A673 (cell line): ENCODE results near the gene HDAC3. TPM values are rescaled to one million over a fixed set of nuclear protein-coding genes. Genes with fewer than 3 reads are reported as not detected.

Source experiments
- BruUV-seq: library from RNA; stranded (reverse); fragments of 400-500 nt; replicated peaks from 2 replicates; lab custom pipeline; 2021; lab: Mats Ljungman, UMichigan
- CTCF ChIA-PET: fragments of 300-600 bp; sonication (Branson Sonifier 250); formaldehyde crosslinking; loops from one replicate; lab custom pipeline; 2022; ENCODE audit warnings: antibody characterized with exemption; lab: Charles Lee
- POLR2A ChIA-PET: fragments of 300-600 bp; sonication (Branson Sonifier 250); formaldehyde crosslinking; loops from one replicate; lab custom pipeline; 2022; ENCODE audit warnings: antibody characterized with exemption; ENCODE audit not compliant: low non-redundant PET; lab: Charles Lee
- DNase-seq: peaks from one replicate; pipeline ENCODE4 v3.0.0-alpha.2; 2015; ENCODE audit warnings: low spot score
- H3K27ac ChIP-seq: fragments of 200-600 bp; sonication (generic); 2 replicates; pipeline ENCODE4 v1.5.1; 2016; ENCODE audit warnings: mixed run types, low read depth, mild to moderate bottlenecking, mixed read lengths, antibody characterized with exemption, low read length; ENCODE audit not compliant: poor library complexity, severe bottlenecking
- H3K27me3 ChIP-seq: fragments of 200-600 bp; sonication (generic); replicated peaks from 2 replicates; pipeline ENCODE4 v1.6.1; 2017; ENCODE audit warnings: mixed run types, low read depth, mild to moderate bottlenecking, mixed read lengths, antibody characterized with exemption, low read length; ENCODE audit not compliant: insufficient read depth, poor library complexity
- H3K36me3 ChIP-seq: fragments of 200-600 bp; sonication (generic); 2 replicates; pipeline ENCODE4 v1.6.1; 2016; ENCODE audit warnings: mixed run types, mild to moderate bottlenecking, mixed read lengths, antibody characterized with exemption, low read length; ENCODE audit not compliant: insufficient read depth, poor library complexity, severe bottlenecking
- H3K4me1 ChIP-seq: fragments of 200-600 bp; sonication (generic); 2 replicates; pipeline ENCODE4 v1.6.1; 2017; ENCODE audit warnings: mixed run types, mild to moderate bottlenecking, mixed read lengths, antibody characterized with exemption, low read length; ENCODE audit not compliant: insufficient read depth, poor library complexity, severe bottlenecking
- H3K4me3 ChIP-seq: fragments of 200-600 bp; sonication (generic); 2 replicates; pipeline ENCODE4 v1.5.1; 2016; ENCODE audit warnings: low read depth, mixed run types, mild to moderate bottlenecking, mixed read lengths, low read length; ENCODE audit not compliant: poor library complexity, severe bottlenecking
- H3K9me3 ChIP-seq: fragments of 200-600 bp; sonication (generic); 2 replicates; pipeline ENCODE4 v1.6.1; 2016; ENCODE audit warnings: mixed run types, low read depth, mild to moderate bottlenecking, mixed read lengths, antibody characterized with exemption, low read length; ENCODE audit not compliant: poor library complexity, severe bottlenecking
- CTCF ChIP-seq: fragments of 300-800, 200-600 bp; sonication (generic); conservative IDR thresholded peaks from 2 replicates; pipeline ENCODE4 v1.5.1; 2017; ENCODE audit warnings: low read depth, mild to moderate bottlenecking, antibody characterized with exemption, low read length, moderate library complexity, mixed read lengths
- EZH2 ChIP-seq: fragments of 200-600 bp; sonication (generic); IDR thresholded peaks from 2 replicates; pipeline ENCODE4 v1.6.1; 2017; ENCODE audit warnings: borderline replicate concordance, low read depth, mild to moderate bottlenecking, mixed read lengths, antibody characterized with exemption, low read length; ENCODE audit not compliant: poor library complexity, severe bottlenecking
- intact Hi-C: fragments of 100-400 bp; cut with micrococcal nuclease; formaldehyde crosslinking; loops from one replicate; pipeline ENCODE4 v1.10.0; 2022; ENCODE audit not compliant: unreplicated experiment
- total RNA-seq: library from RNA; stranded (reverse); gene quantifications from 2 replicates; pipeline ENCODE4 v1.2.3, GENCODE V29; 2021

Gene HDAC3
- total RNA-seq, 1 experiment from 2014 or later = 93.1 TPM

- no TSS peak for BruUV-seq
- Histone ChIP-seq H3K27me3 (no peaks in the 10 kb centered on the region), H3K36me3 (no peaks in the 10 kb centered on the region), H3K27ac (no peak overlapping the region), H3K4me3 (no peak overlapping the region), H3K9me3 (no peaks in the 10 kb centered on the region), H3K4me1 (no peaks in the 10 kb centered on the region)
- ChIA-PET CTCF (no interaction called here), POLR2A (no interaction called here)
- TF ChIP-seq CTCF = no peak
- TF ChIP-seq EZH2 = no peak
- intact Hi-C loops = no loop called here
- no peak for DNase-seq
Measured at GRCh38 chr5:141655020-141655419, 18.4 kb upstream of the HDAC3 start.

- BruUV-seq = no TSS peak
- no peaks in the 10 kb centered on the region for H3K4me1 ChIP-seq
- H3K4me3 ChIP-seq = no peak overlapping the region
- ChIA-PET POLR2A (interaction anchor here (0.6 kb wide), 1 partner anchor 261 kb away, joined by 5 read pairs; no protein-coding TSS in a partner anchor), CTCF (no interaction called here)
- no peak for TF ChIP-seq CTCF
- TF ChIP-seq EZH2 = no peak
- H3K9me3 ChIP-seq = no peaks in the 10 kb centered on the region
- no peaks in the 10 kb centered on the region for H3K27me3 ChIP-seq
- no peak overlapping the region for H3K27ac ChIP-seq
- DNase-seq = no peak
- intact Hi-C loops = no loop called here
- H3K36me3 ChIP-seq = no peaks in the 10 kb centered on the region
Measured at GRCh38 chr5:141654298-141654697, 17.6 kb upstream of the HDAC3 start.

GRCh38 chr5:141651728-141652105 lies 15.1 kb upstream of the HDAC3 start:
- Histone ChIP-seq H3K4me1 (no peaks in the 10 kb centered on the region), H3K9me3 (no peaks in the 10 kb centered on the region), H3K36me3 (no peaks in the 10 kb centered on the region), H3K27me3 (no peaks in the 10 kb centered on the region), H3K27ac (no peak overlapping the region), H3K4me3 (peak overlapping the region; percentile 38)
- no peak for TF ChIP-seq EZH2
- TF ChIP-seq CTCF = no peak
- intact Hi-C loops = no loop called here
- ChIA-PET CTCF (no interaction called here), POLR2A (no interaction called here)
- no peak for DNase-seq
- BruUV-seq = no TSS peak
